Stimulated activated CD8-positive, alpha-beta memory T cell treated with anti-CD3 and anti-CD28 coated beads, Interleukin-12 subunit alpha, Interleukin-12 subunit beta, amount 100 ng/mL, for 1 hour (primary cell): ENCODE results near the gene ALKBH2.

Experiments
- DNase-seq: peaks from one replicate; pipeline ENCODE4 v3.0.0-alpha.2; 2020; ENCODE audit warnings: low read depth

Gene ALKBH2

DNA sequence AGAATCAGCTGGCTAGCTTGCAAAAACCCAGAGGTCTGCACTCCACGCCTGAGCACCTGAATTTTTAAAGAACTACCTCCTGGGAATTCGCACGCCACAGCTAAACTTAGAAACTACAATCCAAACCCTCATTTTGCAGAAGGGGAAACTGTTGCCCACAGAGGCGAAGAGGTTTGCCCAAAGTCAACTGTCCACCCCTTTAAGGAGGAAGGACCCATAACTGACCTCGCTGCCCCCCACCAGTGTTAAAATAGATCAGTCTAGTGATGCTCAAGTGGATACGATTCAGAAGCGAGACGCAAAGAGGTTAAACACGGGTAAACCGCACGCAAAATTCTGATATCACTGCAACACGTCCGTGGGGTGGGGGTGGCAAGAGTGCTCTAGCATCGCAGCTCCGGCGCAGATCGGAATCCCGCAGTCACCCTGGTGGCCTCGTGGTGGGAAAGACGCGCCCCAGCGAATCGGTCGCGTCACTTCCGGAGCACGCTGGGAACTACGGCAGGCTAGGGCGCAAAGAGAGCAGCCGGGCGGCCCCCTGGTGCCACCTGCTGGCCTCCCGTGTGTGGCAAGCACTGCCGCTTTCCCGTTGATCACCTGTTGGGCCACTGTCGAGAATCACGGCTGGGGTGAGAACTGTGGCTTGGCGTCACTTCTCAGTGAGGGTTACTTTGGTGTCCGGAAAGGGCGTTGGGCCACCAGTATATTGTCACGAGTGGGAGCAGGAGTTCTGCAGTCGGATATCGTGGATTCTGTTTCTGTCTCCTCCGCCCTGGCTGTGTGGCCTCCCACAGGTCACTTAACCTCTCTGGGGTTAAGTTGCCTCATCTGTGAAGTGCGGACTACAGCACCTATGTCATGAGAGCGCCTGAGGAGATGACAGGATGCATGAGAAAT lies at the start of gene ALKBH2:
Gene ALKBH2 (minus strand): TSS at position 451 of the 897 bp plus-strand sequence. CDS start 686 bp downstream, outside the sequence.
- peak; percentile 92 for DNase-seq

DNA sequence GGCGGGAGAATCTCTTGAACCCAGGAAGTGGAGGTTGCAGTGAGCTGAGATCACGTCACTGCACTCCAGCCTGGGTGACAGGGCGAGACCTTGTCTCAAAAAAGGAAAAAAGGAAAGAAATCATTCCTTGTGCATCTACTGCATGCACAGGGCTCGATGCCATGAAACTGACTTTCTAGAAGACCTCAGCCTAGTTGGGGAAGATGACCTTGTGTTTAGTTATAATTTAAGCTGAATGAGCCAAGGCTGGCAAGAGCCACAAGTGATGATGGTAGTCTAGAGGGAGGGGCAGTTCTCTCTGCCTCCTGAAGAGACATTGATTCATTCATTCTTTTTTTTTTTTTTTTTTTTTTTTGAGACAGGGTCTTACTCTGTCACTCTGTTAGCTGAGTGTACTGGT lies 47.3 kb upstream of the ALKBH2 start:
- no peak for DNase-seq

DNA sequence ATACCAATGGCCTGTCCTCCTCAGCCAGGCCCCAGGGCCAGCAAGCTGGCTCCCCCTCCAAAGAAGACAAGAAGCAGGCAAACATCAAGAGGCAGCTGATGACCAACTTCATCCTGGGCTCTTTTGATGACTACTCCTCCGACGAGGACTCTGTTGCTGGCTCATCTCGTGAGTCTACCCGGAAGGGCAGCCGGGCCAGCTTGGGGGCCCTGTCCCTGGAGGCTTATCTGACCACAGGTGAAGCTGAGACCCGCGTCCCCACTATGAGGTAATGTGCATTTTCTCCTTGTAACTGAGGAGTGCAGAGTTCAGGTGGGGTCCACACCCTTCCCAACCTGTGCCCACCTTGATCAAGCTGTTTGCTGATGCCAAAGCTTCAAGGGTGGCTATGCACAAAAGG lies 46.5 kb upstream of the ALKBH2 start:
- DNase-seq, result no peak

DNA sequence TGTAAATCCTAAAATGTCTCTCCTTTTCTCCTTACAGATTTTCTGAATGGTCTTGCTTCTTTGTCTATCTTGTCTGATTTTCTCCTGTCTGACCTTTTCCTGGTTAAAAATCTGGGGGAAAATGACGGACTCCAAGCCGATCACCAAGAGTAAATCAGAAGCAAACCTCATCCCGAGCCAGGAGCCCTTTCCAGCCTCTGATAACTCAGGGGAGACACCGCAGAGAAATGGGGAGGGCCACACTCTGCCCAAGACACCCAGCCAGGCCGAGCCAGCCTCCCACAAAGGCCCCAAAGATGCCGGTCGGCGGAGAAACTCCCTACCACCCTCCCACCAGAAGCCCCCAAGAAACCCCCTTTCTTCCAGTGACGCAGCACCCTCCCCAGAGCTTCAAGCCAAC lies 46.1 kb upstream of the ALKBH2 start:
- no peak for DNase-seq

DNA sequence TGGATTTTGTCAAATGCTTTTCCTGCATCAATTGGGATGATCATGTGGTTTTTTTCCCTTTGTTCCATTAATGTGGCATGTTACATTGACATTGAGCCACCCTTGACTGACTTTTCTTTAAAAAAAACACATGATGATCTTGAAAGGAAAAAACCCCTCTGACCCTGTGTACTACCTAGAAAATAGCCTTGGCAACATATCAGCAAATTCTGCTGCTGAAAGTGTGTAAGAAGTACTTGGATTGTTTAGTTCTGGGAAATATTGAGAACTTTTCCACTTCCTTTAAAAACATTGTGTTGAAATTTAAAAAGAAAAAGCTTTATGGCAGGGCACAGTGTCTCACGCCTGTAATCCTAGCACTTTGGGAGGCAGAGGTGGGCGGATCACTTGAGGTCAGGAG lies 43.8 kb upstream of the ALKBH2 start:
- no peak for DNase-seq

DNA sequence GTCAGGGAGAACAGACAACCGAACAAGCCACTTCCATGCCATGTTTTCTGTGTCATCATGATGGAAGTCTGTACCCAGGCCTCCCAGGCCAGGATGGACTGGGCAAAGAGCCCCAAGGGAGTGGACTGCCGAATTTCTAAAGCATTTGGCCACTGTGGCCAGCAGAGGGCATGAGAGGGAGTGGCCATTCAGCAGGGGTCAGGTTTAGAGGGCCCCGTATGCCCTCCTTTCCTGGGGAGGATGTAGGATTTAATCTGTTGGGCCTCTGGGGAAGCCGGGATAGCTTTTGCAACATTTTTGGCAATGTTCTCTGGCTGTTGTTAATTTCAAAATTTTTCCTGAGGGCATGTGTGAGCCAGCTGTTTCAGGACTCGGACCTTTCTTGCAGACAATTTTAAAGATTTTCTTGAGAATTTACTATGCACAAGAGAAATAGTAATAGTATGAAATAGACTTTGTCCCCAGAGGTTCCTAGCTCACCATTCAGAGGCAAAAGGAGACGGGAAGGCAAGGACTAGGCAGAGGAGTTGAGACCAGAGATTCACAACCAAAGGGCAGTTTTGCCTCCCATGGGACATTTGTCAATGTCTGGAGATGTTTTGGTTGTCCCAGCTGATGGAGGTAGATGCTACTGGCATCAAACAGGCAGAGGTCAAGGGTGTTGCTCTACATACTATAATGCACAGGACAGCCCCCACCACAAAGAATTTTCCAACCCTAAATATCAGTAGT lies 41.1 kb upstream of the ALKBH2 start:
- no peak for DNase-seq

DNA sequence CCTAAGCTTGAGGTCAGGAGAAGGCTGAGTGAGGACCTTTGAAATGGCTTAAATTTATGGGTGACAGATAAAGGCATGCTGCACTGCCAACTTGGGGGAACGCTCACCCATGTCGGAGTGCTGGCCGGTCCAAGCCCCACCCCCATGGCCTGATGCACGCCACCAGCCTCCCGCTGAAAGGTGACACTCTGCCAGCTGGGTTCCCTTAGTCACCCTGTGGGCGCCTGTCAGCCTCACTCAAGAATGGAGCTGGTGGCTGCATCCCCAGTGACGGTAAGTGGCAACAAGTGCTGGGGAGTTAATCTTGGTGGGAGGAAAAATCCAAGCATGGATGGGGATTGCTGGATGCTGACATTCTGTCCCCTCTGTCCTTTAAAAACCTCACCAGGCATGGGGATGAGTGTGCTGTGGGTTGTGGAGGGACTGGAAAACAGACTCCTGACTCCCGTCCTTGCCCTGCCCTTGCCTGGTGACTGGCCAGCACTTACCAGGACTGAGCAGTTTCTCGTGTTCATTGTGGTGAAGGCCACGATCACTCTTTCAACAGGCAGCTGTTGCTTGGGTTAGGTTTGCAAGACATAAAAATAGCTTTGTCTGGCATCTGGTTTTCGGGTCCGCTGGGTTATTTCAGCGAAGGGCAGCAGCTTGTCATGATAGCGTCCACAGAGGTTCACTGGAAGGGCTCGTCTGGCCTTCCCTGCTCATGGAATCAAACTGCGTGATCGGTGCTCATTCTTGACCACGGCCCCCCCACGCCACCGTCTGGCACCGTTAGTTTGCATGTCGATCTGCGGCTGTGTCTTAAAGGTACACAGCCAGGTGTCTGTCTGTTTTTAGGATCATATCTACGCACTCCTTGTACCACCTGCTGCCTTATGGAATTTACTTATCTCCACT lies 38.1 kb upstream of the ALKBH2 start:
- no peak for DNase-seq

DNA sequence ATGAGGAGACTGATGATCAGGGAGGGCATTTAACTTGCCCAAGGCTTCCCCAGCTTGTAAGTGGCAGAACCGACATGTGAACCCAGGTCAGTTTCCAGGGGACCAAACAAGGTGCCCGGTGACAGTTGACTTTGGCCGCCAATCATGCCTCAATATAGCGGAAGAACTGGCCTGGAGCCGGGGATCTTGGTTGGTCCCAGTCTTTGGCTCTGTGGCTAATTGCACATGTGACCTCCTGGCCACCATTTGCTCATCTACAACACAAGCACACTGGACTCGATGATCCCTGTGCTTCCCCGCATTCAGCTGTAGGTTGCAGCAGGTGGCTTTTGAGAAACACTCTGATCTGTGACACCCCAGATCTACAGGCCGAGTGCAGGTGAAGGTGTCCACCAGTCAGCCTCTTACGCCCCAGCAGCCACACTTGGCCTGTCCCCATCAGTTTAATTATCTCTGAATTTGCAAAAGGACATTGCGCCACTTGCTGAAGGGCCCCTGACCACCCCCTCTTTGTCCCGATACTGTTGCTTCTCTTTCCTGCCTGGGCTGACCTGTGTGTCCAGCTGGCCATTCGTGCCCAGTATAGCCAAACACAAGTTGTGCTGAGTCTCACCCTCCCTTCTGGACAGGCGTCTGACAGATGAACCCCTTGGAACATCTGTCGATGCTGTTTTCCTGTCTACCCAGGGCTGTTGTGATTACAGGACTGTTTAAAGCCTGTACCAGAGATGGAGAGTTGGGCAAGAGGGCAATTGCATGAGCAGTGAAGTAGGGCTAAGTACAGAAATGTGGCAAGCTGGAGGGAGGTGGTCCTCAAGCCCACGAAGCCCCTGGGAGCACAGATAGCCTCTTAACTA lies 37.3 kb upstream of the ALKBH2 start:
- no peak for DNase-seq

DNA sequence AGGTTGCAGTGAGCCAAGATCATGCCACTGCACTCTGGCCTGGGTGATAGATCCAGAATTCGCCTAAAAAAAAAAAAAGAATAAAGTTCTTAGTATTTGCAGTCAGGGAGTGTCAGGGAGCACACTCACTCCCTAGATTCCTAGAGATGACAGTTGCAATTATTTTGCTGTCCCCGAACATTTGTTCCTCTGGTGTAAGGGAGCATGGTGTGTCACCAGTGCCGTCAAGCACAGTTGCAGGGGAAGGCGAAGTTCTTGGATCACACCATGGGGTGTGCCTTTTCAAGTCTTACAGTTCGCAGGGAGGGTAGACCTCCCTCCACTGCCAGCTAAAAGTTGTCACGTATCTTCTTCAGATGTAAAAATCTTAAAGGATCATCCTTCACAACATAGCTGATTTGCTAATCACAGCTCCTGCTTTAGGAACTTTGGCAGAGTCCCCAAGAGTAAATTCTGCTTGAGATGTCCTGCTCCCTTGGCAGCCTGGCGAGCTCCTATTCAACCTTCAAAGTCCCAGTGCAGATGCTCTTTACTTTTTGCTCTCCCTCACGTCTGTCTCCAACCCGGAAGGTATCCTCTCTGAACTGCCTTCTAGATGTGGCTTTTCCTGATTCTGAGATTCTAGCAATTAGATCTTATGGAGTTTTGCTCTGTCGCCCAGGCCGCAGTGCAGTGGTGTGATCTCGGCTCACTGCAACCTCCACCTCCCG lies 34.4 kb upstream of the ALKBH2 start:
- DNase-seq, result no peak

DNA sequence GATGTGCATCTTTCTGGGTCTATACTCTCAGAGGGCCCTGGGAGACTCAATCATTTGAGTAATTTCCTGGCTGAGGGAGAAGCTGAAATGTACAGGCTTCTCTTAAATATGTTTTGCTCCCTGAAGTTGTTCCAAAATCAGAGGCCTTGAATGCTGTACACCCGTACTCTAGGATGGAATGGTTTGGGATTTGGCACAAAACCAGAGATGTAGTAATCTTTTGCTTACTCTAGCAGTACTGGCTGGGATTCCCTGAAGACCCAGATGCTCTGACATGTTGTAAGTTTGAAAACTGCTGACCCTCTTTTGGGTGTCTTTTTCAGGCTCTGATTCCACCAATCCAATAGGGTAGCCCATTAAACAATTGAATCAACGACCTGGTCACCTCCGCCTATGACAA lies 33.5 kb upstream of the ALKBH2 start:
- DNase-seq, result no peak

DNA sequence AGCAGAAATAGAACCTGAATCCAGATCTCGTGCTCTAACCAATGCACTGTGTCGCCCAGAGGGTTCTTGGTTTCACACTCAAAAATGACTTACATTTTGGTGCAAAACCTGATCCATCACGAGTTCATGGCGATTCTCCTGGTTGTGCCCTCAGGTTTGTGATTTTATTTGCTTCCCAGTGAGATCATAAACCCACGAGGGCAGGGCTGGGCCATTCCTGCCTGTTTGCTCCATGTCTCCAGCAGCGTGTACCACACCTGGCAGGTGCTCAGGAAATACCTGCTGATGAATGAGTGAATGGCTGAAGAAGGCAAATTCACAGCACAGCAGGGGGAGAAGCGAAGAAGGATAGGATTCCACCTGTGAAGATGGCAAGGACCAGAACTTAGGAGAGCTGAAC lies 32.5 kb upstream of the ALKBH2 start:
- no peak for DNase-seq

DNA sequence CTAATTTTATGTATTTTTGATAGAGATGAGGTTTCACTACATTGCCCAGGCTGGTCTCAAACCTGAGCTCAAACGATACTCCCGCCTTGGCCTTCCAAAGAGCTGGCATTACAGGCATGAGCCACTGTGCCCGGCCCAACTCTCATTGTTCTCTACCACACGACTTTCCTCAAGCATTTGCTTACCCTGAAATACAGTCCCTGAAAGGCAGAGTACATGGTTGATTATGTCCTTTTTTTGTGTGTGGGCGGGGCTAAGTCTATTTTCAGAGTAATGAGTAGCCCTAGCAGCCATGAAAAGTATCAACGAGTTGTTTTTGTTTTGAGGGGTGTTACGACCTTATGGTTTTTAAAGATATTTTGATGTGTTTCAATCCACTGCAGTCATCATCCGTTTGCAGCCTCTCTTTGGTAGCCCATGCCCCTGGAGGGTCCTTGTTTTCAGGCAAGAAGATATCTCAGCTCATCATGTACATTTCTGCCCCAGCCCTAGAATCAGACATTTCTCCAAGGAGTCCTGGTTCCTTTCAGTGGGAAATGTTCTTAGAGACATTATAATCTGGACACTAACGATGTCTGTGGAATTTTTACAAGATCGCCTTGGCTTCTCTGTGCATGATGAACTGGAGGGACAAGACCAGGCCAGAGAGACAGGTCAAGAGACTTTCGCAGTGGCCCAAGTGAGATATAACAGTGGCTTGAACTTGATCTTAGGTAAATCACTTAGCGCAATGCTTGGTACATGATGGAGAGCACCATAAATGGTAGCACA lies 31.8 kb upstream of the ALKBH2 start:
- DNase-seq, result no peak

DNA sequence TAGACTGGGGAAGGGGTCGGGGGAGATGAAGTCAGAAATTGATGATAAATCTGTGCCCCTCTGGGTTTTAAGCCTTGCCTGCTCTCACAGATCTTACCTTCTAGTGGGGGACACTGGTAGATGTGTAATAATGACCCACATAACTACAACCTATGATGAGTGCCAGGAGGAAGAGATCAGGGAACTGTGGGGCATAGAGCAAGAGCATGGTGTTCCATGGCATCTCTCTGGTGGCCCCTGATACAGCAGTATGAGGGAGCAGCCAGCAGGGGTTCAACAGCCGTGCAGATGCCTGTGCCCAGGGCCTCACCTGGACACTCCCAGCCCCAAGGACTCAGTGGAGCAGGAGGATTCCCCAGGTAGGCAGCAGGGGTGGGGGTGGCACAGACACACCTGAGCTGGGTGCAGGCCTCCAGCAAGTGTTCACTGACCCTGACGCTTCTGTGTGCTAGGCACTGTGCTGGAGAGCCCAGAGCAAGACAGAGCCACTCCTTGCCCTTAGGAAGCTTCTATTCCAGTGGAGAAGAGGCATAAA lies 28.1 kb upstream of the ALKBH2 start:
- no peak for DNase-seq

DNA sequence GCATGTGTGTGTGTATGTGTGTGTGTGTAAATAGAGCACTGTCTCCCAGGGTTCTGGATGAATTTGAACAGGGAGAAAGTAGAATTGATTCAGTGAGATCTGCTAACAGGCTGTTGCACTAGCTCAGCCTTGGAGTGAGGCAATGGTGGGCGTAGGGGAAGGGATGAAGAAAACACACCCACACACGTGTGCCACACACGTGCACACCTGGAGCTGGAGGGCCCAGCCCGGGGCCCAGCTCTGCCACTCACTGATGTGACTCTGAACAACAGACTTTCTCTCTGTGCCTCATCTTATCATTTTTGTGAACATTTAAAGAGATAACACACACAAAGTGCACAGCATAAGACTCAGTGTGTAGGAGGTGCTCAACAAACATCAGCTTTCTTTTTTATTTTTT lies 27.3 kb upstream of the ALKBH2 start:
- DNase-seq, result no peak

DNA sequence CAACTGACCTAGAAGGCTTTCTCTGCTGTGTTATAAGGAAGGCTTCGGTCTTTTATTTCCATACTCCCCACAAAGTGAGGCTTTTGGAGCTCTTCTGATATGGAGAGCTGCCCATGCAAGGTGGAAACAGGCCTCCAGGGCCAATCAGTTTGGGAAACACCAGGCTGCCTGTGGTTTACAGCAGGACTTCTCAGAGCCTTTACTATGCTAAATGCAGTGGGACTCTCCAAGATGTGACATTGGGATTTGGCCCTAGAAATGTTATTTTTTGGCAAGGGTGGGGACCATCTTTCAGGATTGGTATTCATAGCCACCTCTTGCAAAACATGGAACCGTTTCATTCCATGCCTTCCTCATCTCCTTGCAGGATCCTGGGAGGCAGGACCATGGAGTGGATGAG lies 26.8 kb upstream of the ALKBH2 start:
- DNase-seq, result no peak

DNA sequence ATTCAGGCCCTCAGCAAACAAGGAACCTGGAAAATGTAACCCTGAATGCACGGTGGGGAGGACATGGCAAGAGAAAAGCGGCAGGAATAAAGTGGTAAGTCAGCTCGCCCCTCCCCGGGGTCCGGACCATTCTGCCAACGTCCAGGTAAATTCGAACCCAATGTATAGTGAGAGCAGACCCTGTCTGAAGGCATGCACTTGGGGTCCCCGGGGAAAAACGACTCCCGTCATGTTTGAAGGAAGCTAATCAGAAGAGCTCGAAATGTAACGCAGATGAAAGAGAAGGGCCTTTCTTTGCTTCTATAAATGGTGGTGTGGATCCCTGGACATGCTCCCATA lies 23.3 kb upstream of the ALKBH2 start:
- no peak for DNase-seq

DNA sequence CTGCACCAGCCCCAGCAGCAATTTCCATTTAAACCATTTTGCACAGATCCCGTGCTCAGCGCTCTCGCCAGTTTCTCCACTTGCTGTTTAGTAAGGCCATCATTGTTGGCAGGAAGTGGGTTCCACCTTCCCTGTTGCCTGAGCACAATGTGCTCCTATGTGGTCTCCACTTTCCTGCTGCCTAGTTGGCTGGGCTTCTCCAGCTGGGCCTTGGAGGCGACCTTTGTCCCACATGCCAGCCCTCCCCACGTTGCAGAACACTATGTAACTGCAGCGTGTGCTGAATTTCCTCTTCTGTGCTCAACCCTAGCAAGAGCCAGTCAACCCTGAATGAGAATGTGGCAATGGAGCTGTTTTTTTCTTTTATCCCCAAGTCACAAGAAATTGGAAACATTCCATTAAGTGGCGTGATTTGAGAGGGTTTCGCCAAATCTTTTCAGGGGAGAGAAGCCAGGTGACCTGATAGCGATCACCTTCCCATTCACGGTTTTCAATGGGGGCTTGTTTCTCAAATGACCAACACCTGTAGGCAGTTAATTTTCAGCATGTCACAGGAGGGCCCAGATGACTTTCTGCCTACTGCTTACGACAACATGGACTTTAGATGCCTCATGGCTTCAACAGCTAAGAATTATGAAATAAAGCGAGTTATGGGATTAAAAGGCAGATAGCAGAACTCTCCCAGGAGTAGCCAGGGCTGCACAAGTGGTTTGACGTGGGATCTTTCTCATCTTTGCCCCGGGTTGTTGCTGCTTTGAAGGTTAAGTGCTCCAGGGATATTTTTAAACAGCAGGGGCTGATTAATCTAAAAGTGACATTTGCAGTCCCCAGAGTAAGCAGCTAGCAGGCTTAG lies 22.7 kb upstream of the ALKBH2 start, which contains the start of gene ACACB:
Gene ACACB (plus strand): TSS at position 830 of the 853 bp plus-strand sequence. CDS start 22,819 bp downstream, outside the sequence.
- no peak for DNase-seq

DNA sequence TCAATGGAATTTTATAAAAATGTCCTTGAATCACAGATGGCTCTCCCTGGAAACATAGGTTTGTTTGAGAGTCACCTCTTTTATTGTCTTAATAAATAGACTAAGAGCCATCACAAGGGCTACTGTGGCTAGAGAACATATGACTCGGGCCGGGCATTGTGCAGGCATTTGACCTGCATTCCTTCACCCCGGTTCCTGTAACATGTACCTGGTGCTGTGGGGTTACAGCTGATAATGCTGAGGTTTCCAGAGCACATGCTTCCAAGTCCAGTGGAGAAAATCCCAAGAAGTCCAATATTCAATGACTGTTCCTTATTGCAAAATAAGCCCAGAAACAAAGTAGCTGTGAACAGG lies 22.1 kb upstream of the ALKBH2 start:
- DNase-seq, result no peak

DNA sequence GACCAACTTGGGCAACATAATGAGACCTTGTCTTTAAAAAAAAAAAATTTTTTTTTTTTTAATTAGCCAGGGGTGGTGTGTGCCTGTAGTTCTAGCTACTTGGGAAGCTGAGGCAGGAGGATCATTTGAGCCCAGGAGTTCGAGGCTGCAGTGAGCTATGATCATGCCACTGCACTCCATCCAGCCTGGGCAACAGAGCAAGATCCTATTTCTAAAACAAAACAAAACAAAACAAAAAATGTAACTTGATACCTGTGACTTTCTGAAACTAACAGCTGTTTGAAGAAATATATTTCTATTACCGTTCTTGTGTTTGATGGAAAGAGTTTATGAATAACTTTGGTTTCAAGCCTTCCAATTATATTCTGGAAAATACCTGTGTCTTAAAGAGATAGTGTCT lies 21.4 kb upstream of the ALKBH2 start:
- no peak for DNase-seq
